Stimulated activated CD8-positive, alpha-beta memory T cell treated with anti-CD3 and anti-CD28 coated beads, Interleukin-12 subunit alpha, Interleukin-12 subunit beta, amount 100 ng/mL, for 24 hours (primary cell): ENCODE measurements around the gene DIP2C.

Experiments used
- DNase-seq: peaks from one replicate; pipeline ENCODE4 v3.0.0-alpha.2; 2020; ENCODE audit errors: extremely low read depth

DIP2C gene

GRCh38 chr10:497898-498451, 191.5 kb downstream of the DIP2C start:
- DNase-seq, result no peak

GRCh38 chr10:497289-497688, 192.2 kb downstream of the DIP2C start:
- DNase-seq, result no peak

- DNase-seq, result no peak
These were observed 194.9 kb downstream of the DIP2C start for GRCh38 chr10:494556-494955.

GRCh38 chr10:494149-494542, 195.3 kb downstream of the DIP2C start:
- DNase-seq, result no peak

- no peak for DNase-seq
These were observed 195.9 kb downstream of the DIP2C start for GRCh38 chr10:493391-494148.

GRCh38 chr10:492836-493235, 196.6 kb downstream of the DIP2C start:
- DNase-seq, result no peak

GRCh38 chr10:491667-492424, 197.6 kb downstream of the DIP2C start:
- no peak for DNase-seq

GRCh38 chr10:490891-491571, 198.4 kb downstream of the DIP2C start:
- DNase-seq, result no peak

GRCh38 chr10:490256-490655, 199.2 kb downstream of the DIP2C start:
- DNase-seq, result no peak

- no peak for DNase-seq
These were observed 200.1 kb downstream of the DIP2C start for GRCh38 chr10:489330-489729.

GRCh38 chr10:488933-489215, 200.6 kb downstream of the DIP2C start:
- DNase-seq, result no peak

- DNase-seq, result no peak
These were observed 201.2 kb downstream of the DIP2C start for GRCh38 chr10:488081-488932.

GRCh38 chr10:486666-487322, 202.7 kb downstream of the DIP2C start:
- DNase-seq, result no peak

GRCh38 chr10:486206-486605, 203.3 kb downstream of the DIP2C start:
- DNase-seq, result no peak

- no peak for DNase-seq
These were observed 203.7 kb downstream of the DIP2C start for GRCh38 chr10:485776-486175.

- no peak for DNase-seq
These were observed 204.4 kb downstream of the DIP2C start for GRCh38 chr10:484925-485661.

- DNase-seq, result no peak
These were observed 205.0 kb downstream of the DIP2C start for GRCh38 chr10:484441-484924.

- DNase-seq, result no peak
These were observed 206.2 kb downstream of the DIP2C start for GRCh38 chr10:483261-483660.

GRCh38 chr10:482848-483247, 206.6 kb downstream of the DIP2C start:
- DNase-seq, result no peak

- DNase-seq, result no peak
These were observed 207.4 kb downstream of the DIP2C start for GRCh38 chr10:482051-482501.
